Pancreas (tissue), 10 donors: ENCODE data around the gene PPP3CA. TPM values are rescaled to one million over a fixed set of nuclear protein-coding genes. Genes with fewer than 3 reads are reported as not detected.

Experiments used
- ATAC-seq, 4 donors: fragments of 200-7000 bp; cut with Tn5 transposase; one replicate each; pipeline versions ENCODE4 v1.8.0 to v1.9.1; 2020; ENCODE audit warnings: mild to moderate bottlenecking in 4 of 4, moderate library complexity in 4 of 4
- DNase-seq, 6 donors: peaks; one replicate each; pipeline ENCODE4 v3.0.0-alpha.2; 2020
- FAIRE-seq: peaks from 2 replicates; lab custom pipeline; 2012; peaks lifted over from hg19 to GRCh38; lab: Jason Lieb, UNC
- H3K27ac ChIP-seq, 4 donors: fragments of 200-600 bp; sonication (generic); 1 replicate in 3 of 4; 2 replicates in 1 of 4; pipeline versions ENCODE4 v1.5.0 to v1.8.0; 2020
- H3K27me3 ChIP-seq, 4 donors: fragments of 200-600 bp; one replicate each; pipeline ENCODE4 v1.8.0; 2021
- H3K36me3 ChIP-seq, 3 donors: fragments of 200-600 bp; sonication (generic) in 1 of 3; one replicate each; pipeline versions ENCODE4 v1.5.0 to v1.8.0; 2020 to 2021
- H3K4me1 ChIP-seq, 3 donors: fragments of 200-600 bp; one replicate each; pipeline ENCODE4 v1.8.0; 2021
- H3K4me3 ChIP-seq, 4 donors: fragments of 200-600 bp; sonication (generic) in 2 of 4; one replicate each; pipeline versions ENCODE4 v1.5.0 to v1.8.0; 2020 to 2021
- H3K9me3 ChIP-seq, 4 donors: fragments of 200-600 bp; one replicate each; pipeline ENCODE4 v1.8.0; 2021
- CTCF ChIP-seq, 4 donors: fragments of 200-600 bp; sonication (generic) in 3 of 4; IDR thresholded peaks; one replicate each; pipeline versions ENCODE4 v1.5.0 to v1.8.0; 2021; ENCODE audit warnings: antibody characterized with exemption in 4 of 4
- WGBS, 2 donors: extraction: QIAGEN DNeasy Blood & Tissue Kit; methylation state at CpG; one replicate each; pipeline ENCODE4 v1.1.7; 2013; 5-methylcytosine and 5-hydroxymethylcytosine counted together
- intact Hi-C, 3 donors: fragments of 100-400 bp; cut with DNase I; formaldehyde crosslinking; loops; one replicate each; pipeline versions ENCODE4 v1.11.1 to v1.14.2; 2022
- polyA plus RNA-seq, 2 donors: library from polyadenylated mRNA; stranded (reverse); fragments of 200-250 nt; gene quantifications; one replicate each; pipeline ENCODE4 v1.2.3, GENCODE V29; 2013
- total RNA-seq, 6 donors: library from RNA; stranded (reverse); fragmentation: NEBNext Ultra II Directional in 4 of 6; extraction: Animal tissue kit (Norgen Biotek cat#: 25700) in 4 of 6; gene quantifications; one replicate each; pipeline versions ENCODE4 v1.2.1 to v1.2.4, GENCODE V29; 2021 to 2023
- donor health status: healthy with polysubstance abuse.
- donor health status: DM: no; HTN: no; CAD: no; lungs with moderate emphysema.
- donor health status: DM: no; HTN: no; CAD: no.
- donor health status: control.
- donor health status: control.
- donor health status: Bipolar disorder and iron deficiency.
- donor health status: DM: yes; HTN: yes; CAD: no.
- donor health status: DM: no; HTN: no; CAD: no.
- donor health status: DM: no; HTN: no; CAD: no.
- donor health status: DM: yes; HTN: yes; CAD: no.

The PPP3CA gene
- total and polyA plus RNA-seq, 8 donors = 4.9 to 22.7 (median 10.3) TPM

- FAIRE-seq = no peak
- Histone ChIP-seq H3K27ac (no peak overlapping the region), H3K4me1 (peaks cover 28 to 53% (median 36%) of the 10 kb centered on the region in 3 donors), H3K4me3 (no peak overlapping the region), H3K9me3 (no peaks in the 10 kb centered on the region), H3K27me3 (no peaks in the 10 kb centered on the region), H3K36me3 (no peaks in the 10 kb centered on the region)
- intact Hi-C loops = no loop called here
- DNase-seq = no peak
- WGBS, 2 donors = 64% methylated on average over 6 of the region's 6 CpGs
- ATAC-seq = peak in 2 of 4 donors; percentile 30 to 36
- no peak for TF ChIP-seq CTCF (IDR thresholded peaks at IDR 0.05)
Observed at GRCh38 chr4:101288365-101289145, 58.8 kb downstream of the PPP3CA start.

GRCh38 chr4:101287324-101287723 lies 60.0 kb downstream of the PPP3CA start:
- ATAC-seq = peak in 1 of 4 donors; percentile 11
- Histone ChIP-seq H3K27ac (no peak overlapping the region), H3K9me3 (no peaks in the 10 kb centered on the region), H3K36me3 (no peaks in the 10 kb centered on the region), H3K27me3 (no peaks in the 10 kb centered on the region), H3K4me1 (peaks cover 28 to 62% (median 36%) of the 10 kb centered on the region in 3 donors), H3K4me3 (no peak overlapping the region)
- FAIRE-seq = no peak
- intact Hi-C loops = no loop called here
- no peak for TF ChIP-seq CTCF (IDR thresholded peaks at IDR 0.05)
- 31 to 41% methylated on average over 2 of the region's 2 CpGs for WGBS, 2 donors
- no peak for DNase-seq

- no peak overlapping the region for H3K27ac ChIP-seq
- intact Hi-C loops = no loop called here
- H3K9me3 ChIP-seq = no peaks in the 10 kb centered on the region
- 38 to 49% methylated on average over 1 of the region's 1 CpG for WGBS, 2 donors
- peak in 1 of 4 donors; percentile 38 for ATAC-seq
- no peak for TF ChIP-seq CTCF (IDR thresholded peaks at IDR 0.05)
- H3K36me3 ChIP-seq = no peaks in the 10 kb centered on the region
- no peak overlapping the region for H3K4me3 ChIP-seq
- no peak for FAIRE-seq
- no peak for DNase-seq
- peaks cover 28 to 62% (median 36%) of the 10 kb centered on the region in 3 donors for H3K4me1 ChIP-seq
- H3K27me3 ChIP-seq = no peaks in the 10 kb centered on the region
Observed at GRCh38 chr4:101286663-101287062, 60.7 kb downstream of the PPP3CA start.

- peaks cover 28 to 59% (median 36%) of the 10 kb centered on the region in 3 donors for H3K4me1 ChIP-seq
- no peak overlapping the region for H3K27ac ChIP-seq
Observed at GRCh38 chr4:101285985-101286384, 61.3 kb downstream of the PPP3CA start.

More at GRCh38 chr4:101285985-101286384, 61.3 kb downstream of the PPP3CA start:
- no peak for FAIRE-seq
- no peak for TF ChIP-seq CTCF (IDR thresholded peaks at IDR 0.05)
- Histone ChIP-seq H3K27me3 (no peaks in the 10 kb centered on the region), H3K9me3 (no peaks in the 10 kb centered on the region), H3K36me3 (no peaks in the 10 kb centered on the region), H3K4me3 (no peak overlapping the region)
- WGBS, 2 donors = 83 to 88% methylated on average over 4 of the region's 4 CpGs
- intact Hi-C loops = no loop called here
- DNase-seq = no peak
- ATAC-seq = peak in 2 of 4 donors; percentile 4 to 17
